ENCODE measurements around the gene TBC1D16.

- TF ChIP-seq, protein P1, sequence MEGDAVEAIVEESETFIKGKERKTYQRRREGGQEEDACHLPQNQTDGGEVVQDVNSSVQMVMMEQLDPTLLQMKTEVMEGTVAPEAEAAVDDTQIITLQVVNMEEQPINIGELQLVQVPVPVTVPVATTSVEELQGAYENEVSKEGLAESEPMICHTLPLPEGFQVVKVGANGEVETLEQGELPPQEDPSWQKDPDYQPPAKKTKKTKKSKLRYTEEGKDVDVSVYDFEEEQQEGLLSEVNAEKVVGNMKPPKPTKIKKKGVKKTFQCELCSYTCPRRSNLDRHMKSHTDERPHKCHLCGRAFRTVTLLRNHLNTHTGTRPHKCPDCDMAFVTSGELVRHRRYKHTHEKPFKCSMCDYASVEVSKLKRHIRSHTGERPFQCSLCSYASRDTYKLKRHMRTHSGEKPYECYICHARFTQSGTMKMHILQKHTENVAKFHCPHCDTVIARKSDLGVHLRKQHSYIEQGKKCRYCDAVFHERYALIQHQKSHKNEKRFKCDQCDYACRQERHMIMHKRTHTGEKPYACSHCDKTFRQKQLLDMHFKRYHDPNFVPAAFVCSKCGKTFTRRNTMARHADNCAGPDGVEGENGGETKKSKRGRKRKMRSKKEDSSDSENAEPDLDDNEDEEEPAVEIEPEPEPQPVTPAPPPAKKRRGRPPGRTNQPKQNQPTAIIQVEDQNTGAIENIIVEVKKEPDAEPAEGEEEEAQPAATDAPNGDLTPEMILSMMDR (IDR thresholded peaks at IDR 0.05; ENCODE audit: low read depth, low read length): no peak
- no peak for TF ChIP-seq POLR2A (IDR thresholded peaks at IDR 0.05; ENCODE audit: extremely low read depth, insufficient read length)
- TF ChIP-seq, protein P2, sequence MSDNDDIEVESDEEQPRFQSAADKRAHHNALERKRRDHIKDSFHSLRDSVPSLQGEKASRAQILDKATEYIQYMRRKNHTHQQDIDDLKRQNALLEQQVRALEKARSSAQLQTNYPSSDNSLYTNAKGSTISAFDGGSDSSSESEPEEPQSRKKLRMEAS (IDR thresholded peaks at IDR 0.05; ENCODE audit: low read depth, low read length): no peak
Measured at GRCh38 chr17:79984045-79984840, 51.4 kb downstream of the TBC1D16 start.
